HG03342 (cell line): ENCODE measurements around the gene FDXR.

Experiments
- ATAC-seq: cut with Tn5 transposase; IDR thresholded peaks from one replicate; pipeline ENCODE4 v1.9.1; 2021; ENCODE audit warnings: mild to moderate bottlenecking, moderate library complexity; ENCODE audit not compliant: unreplicated experiment

Gene FDXR

GRCh38 chr17:74859459-74860228 lies 13.2 kb downstream of the FDXR start, which contains the start of gene GRIN2C:
TSS of gene GRIN2C (minus strand) at chr17:74859885. CDS start at chr17:74855092, 4,793 bp downstream.
- no peak for ATAC-seq

GRCh38 chr17:74858672-74859458 lies 13.9 kb downstream of the FDXR start:
- no peak for ATAC-seq

- ATAC-seq = no peak
Measured at GRCh38 chr17:74857191-74857590, 15.6 kb downstream of the FDXR start.

- ATAC-seq = no peak
Measured at GRCh38 chr17:74856112-74856511, 16.7 kb downstream of the FDXR start.

GRCh38 chr17:74855323-74855722 lies 17.5 kb downstream of the FDXR start:
- no peak for ATAC-seq

GRCh38 chr17:74854792-74855191 lies 18.0 kb downstream of the FDXR start:
- ATAC-seq = no peak

GRCh38 chr17:74853669-74854068 lies 19.1 kb downstream of the FDXR start:
- no peak for ATAC-seq

- no peak for ATAC-seq
Measured at GRCh38 chr17:74853048-74853397, 19.8 kb downstream of the FDXR start.

GRCh38 chr17:74852237-74853047 lies 20.4 kb downstream of the FDXR start:
- ATAC-seq = no peak

- no peak for ATAC-seq
Measured at GRCh38 chr17:74851612-74852236, 21.1 kb downstream of the FDXR start.

GRCh38 chr17:74850914-74851313 lies 21.9 kb downstream of the FDXR start:
- no peak for ATAC-seq

GRCh38 chr17:74850310-74850709 lies 22.5 kb downstream of the FDXR start:
- ATAC-seq = no peak

GRCh38 chr17:74848656-74849399 lies 24.0 kb downstream of the FDXR start:
- ATAC-seq = no peak

- no peak for ATAC-seq
Measured at GRCh38 chr17:74846621-74847020, 26.2 kb downstream of the FDXR start.

- no peak for ATAC-seq
Measured at GRCh38 chr17:74843352-74843627, 29.5 kb downstream of the FDXR start.

GRCh38 chr17:74842599-74843351 lies 30.0 kb downstream of the FDXR start:
- no peak for ATAC-seq

GRCh38 chr17:74842146-74842598 lies 30.6 kb downstream of the FDXR start:
- no peak for ATAC-seq

GRCh38 chr17:74840989-74841666 lies 31.7 kb downstream of the FDXR start:
- ATAC-seq = no peak
